GM18508 (cell line): Measurements from ENCODE around the gene A2M.

ENCODE experiments used
- ATAC-seq: cut with Tn5 transposase; IDR thresholded peaks from one replicate; pipeline ENCODE4 v1.9.1; 2021; ENCODE audit warnings: moderate number of reproducible peaks; ENCODE audit not compliant: insufficient read depth, unreplicated experiment

Gene A2M

DNA sequence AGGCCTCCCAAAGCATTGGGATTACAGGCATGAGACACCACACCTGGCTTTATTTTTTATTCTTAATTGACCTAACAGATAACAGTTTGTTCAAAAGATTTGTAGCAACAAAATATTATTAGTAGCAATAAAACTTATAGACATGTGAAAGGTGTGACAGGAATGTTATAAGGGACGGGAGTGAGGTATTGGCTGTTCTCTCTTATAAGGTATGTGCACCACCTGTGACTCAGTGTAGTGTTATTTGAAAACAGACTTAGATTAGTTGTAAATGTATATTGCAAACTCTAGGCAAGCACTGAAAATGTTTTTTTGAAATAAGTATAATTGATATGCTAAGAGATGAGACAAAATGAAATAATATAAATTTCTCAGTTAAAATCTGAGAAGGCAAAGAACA, 68.6 kb downstream of the A2M start:
- ATAC-seq = no peak

DNA sequence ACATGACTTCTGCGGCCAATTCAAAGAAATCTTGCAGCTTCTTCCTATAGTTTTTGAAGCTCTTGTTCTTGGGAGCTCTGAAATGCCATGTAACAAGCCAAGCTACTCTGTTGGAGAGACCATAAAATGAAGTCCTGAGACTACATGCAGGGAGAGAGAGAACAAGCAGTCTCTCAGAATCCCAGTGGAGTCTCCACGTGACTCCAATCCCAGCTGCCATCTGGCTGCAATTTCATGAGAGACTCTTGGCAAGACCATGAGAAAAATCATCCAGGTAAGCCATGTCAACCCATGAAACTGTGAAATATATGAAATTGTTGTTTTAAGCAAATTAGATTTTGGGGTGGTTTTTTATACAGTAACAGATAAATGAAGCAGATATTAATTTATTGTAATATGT, 72.0 kb downstream of the A2M start:
- no peak for ATAC-seq

DNA sequence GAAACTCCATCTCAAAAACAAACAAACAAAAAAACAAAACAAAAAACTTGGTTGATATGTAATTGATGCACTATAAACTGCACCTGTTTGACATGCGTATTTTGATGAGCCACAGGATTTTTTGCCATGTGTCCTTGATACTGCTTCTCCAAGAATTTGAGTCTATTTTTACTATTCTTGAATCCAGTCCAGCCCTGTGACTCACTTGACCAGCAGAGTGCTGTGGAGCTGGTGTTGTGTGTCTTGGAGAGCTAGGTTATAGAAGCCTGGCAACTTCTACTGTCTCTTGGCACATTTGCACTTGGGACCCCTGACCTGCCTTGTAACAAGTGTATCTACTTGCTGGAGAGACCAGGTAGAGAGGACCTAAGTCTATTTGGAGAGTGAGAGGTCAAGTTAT, 74.4 kb downstream of the A2M start:
- no peak for ATAC-seq

DNA sequence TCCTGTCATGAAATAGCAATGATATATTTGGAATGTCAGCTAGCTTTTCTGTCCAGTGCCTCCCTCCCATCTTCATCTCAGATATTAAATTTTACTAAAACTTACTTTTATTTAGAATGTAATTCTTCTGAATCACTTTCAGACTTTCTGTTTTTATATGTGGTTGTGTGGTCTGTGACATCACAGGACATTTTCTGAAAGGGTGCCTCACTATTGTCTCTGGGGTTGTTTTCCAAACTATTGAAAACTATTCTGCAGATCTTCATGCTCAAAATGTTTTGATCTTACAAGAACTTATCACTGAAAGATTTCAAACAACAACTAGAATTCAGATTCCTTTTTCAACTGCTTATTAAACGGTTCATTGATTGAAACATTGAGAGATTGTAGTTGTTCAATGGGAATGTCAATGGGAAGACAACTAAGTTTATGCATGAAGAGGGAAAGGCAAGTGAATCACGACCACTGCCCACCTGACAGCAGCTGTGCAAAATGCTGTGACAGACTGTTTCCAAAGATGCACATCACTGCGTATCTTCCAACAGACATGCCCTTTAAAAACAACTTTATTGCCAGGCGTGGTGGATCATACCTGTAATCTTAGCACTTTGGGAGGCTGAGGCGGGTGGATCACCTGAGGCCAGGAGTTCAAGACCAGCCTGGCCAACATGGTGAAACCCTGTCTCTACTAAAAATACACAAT, 75.1 kb downstream of the A2M start:
- no peak for ATAC-seq

DNA sequence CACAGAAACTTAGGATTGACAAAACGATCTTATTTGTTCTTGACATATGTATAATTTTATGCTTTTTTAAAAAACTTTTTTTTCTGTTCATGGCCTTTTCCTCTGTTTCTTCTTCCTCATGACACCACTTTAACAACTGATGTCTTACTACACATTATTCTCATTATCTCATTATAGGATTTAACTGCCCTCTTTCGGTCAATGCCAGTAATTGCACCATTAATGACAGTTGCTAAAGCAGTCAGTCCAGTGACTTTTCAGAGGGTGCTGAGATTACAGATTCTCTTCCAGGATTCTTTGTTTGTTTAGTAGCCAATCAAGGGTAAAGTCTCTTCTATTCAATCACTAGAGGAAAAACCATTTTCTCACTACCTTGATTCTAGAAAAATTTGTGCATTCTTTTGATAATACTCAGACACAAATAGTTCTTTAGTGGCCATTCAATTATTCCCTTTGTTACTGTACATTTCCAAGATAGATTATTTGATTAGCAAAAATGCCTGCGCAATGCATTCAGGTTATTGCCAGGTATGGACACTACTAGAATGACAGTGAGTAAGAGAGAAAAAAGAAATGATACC, 76.2 kb downstream of the A2M start:
- no peak for ATAC-seq

DNA sequence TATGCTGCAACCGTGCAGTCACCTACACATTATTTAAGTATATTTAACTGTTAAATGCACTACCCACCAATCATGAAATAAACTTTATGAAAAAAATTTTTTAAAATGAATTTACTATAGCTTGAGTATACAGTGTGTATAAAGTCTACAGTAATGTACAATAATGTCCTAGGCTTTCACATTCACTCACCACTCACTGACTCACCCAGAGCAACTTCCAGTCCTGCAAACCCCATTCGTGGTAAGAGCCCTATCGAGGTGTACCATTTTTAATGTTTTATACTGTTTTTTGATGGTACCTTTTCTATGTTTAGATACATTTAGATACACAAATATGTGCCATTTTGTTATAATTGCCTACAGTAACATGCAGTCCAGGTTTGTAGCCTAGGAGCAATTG, 78.3 kb downstream of the A2M start:
- ATAC-seq = no peak

DNA sequence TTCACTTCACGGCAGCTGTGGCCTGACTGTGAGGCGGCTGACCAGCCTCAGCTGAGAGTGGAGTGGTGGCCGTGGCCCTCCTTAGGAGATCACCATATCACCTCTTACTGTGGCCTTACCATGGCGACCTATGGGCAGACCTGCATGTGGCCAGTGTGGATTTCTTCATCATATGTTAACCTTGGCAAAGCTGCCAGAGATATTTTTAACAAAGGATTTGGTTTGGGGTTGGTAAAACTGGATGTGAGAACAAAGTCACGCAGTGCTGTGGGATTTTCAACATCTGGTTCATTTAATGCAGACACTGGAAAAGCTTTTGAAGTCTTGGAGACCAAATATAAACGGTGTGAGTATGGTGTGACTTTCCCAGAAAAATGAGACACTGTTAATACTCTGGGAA, 79.5 kb downstream of the A2M start:
- no peak for ATAC-seq

DNA sequence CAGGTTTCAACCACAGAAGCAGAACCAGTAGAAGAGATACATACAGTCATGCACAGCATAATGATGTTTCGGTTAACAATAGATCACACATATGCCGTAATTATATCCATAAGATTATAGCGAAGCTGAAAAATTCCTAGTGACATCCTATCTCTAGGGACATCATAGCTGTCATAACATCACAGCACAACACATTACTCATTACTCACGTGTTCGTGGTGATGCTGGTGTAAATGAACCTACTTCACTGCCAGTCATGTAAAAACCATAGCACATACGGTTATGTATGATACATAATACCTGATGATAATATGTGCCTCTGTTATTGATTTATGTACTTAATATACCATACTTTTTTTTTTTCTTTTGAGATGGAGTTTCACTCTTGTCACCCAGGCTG, 81.6 kb downstream of the A2M start:
- ATAC-seq = no peak

DNA sequence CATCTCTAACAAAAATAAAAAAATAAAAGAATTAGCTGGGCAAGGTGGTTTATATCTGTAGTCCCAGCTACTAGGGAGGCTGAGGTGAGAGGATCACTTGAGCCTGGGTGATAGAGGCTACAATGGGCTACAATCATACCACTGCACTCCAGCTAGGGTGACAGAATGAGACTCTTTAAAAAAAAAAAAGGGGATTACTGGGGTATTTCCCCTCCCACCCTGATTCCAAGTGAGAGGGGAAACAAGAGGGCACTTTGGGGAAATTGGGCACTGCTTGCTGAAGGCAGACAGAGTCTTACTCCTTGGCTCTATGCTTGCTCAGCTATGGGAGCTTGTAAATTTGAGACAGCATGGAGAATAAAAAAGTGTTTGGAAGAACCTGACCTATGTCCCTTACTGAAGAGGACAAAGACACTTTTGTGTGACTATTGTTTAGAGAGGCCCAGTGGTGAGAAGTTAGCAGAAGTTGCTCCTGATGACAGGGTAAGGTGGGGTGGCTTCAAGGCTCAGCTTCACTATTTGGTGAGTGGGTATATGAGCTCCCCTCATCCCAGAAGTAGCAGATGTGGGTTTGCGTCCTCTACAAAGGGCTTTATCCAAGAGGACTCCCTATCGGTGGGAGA, 82.3 kb downstream of the A2M start:
- no peak for ATAC-seq

DNA sequence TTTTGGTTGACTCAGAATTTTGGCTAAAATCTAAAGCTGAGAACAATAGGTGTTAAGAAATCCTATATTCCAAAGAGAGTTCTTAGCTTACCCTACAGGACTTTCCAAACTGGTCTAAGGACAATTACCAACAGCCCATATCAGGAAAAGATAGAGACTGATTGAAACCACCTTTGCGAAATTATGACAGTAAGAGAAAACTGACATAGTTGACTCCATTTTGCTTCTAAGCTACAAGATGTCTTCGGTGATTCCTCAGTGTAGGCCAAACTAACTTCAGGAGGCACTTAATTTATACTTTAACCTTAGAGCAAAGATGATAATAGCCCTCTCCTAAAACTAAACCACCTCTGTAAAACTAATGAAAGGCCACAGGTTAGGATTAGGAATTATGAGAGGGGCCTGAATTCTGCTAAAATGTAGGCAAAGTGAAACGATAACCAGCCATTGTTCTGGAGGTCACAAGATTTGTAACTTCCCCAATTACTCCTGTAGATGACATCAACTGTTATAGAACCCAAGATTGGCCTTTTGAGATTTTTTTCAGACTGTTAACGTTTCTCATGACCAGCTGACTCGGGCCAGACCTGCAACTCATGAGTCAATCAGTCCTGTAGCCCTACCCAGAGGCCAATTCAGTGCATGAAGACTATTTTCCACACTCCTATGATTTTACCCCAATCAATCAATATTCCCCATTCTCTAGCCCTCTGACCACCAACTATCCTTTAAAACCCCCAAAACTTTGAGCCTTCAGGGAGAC, 83.3 kb downstream of the A2M start:
- no peak for ATAC-seq

DNA sequence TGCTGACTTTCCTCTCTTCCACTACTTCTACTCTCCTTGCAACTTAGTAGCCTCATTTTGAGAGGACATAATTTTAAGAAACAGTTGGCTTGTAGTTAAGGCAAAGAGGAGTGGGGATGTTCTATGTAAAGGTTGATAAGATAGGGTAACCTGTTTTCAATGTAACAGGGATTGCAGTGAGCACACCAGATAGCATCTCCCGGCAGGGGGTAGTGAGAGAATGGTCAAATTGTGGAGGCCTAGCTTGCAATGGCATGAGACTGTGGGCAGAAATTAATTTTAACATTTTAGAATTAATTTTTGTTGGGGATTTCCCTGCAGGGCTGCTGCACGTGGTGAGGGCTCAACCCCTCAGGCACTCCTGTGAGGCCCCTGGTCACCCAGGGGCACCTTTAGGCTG, 84.9 kb downstream of the A2M start:
- ATAC-seq = no peak

DNA sequence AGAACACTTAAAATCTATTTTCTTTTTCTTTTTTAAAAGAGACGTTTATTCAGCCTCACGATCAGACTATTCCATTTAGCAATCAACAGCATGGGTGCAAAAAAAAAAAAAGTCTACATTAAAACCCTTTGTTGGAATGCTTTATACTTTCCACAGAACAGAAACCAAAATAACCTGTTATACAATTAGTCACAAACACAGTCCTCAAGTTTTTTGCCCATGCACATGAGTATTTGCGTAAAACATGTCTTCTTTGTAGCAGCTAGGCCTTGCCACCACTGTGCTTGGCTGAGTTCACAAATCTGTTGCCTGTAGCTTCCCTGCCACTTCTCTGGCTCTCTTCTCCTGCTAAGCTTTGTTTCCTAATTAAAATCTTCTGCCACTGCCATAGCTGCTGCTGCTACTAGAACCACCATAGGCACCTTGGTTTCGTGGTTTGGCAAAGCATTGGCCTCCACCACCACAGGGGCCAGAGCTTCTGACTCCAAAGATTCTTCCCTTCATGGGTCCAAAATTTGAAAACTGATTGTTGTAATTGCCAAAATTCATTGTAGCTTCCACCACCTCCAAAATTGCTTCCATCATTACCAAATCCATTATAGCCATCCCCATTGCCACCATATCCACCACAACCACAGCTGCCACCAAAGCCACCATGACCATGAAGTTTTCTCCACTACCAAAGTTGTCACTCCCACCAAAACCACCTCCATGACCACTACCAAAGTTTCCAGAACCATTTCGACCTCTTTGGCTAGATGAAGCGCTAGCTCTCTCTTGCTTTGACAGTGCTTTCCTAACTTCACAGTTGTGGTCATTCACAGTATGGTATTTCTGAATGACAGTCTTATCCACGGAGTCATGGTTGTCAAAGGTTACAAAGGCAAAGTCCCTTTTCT, 88.3 kb downstream of the A2M start:
- ATAC-seq = no peak

DNA sequence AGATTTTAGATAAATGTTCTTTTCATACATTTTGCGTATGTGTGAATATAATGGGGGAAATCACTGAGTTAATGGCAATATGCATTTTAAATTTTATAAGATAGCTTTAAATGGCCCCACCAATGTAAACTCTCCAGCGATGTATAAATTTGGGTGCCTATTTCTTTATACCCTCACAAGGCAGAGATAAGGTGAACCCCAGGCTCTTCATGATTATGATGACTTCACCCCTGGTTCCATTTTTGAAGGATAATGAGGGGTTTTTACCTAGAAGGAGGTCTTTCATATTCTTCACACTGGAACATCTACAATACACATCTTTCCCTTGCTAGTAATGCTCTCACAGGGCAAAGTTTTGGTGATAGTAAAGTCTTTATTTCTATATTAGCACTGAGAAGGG, 91.2 kb downstream of the A2M start:
- ATAC-seq = no peak

DNA sequence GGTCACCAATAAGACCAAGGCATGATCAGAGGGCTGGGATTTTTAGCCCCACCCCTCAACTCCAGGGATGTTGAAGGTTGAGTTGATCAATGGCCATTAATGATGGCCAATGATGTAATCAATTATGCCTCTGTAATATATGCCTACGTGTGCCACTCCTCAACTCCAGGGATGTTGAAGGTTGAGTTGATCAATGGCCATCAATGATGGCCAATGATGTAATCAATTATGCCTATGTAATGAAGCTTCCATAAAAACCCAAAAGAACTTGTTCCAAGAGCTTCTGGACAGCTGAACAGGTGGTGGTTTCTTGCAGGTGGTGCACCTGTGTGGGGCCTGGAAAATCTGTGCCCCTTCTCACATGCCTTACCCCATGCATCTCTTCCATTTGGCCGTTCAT, 93.1 kb downstream of the A2M start:
- no peak for ATAC-seq
